HG02970 (cell line): ENCODE measurements around the gene IFITM1.
"Not testable (repeated sequence)": the region's sequence is repeated elsewhere in the genome, so short reads cannot be mapped to it uniquely, and the experiment has no call there.

Experiments used
- ATAC-seq: cut with Tn5 transposase; IDR thresholded peaks from one replicate; pipeline ENCODE4 v1.9.1; 2021; ENCODE audit warnings: mild to moderate bottlenecking, moderate library complexity, moderate number of reproducible peaks; ENCODE audit not compliant: unreplicated experiment, low FRiP score

Gene IFITM1

DNA sequence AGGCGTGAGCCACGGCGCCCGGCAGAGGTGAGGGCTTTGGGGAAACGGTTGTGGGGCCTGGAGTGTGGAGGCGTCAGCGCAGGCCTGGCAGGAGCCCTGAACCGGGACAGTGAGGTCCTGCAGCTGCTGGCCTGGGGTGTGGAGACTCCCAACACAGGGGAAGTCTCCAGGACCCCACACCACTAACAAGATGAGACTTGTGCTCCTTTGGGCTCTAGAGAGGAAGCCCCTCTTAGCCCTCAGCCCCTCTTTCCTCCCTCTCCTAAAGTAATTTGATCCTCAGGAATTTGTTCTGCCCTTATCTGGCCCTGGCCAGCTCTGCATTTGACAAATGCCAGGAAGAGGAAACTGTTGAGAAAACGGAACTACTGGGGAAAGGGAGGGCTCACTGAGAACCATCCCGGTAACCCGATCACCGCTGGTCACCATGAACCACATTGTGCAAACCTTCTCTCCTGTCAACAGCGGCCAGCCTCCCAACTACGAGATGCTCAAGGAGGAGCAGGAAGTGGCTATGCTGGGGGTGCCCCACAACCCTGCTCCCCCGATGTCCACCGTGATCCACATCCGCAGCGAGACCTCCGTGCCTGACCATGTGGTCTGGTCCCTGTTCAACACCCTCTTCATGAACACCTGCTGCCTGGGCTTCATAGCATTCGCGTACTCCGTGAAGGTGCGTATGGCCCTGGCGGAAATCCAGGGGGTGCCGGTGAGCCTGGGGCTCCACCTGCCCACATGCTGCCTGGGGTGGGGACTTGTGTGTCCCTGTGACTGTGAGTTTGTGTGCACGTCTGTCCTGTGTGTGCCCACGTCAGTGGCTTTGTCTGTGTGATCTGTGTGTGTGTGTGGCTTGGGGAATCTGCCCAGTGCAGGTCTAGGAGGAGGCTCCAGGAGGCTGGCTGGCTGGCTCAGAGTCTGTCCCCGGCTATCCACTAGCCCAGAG is 5.8 kb upstream of the IFITM1 start, which contains the start of gene IFITM2:
Gene IFITM2, plus strand, starts transcription at position 51 of the 943 bp plus-strand sequence. Its CDS starts 377 bp downstream, at position 428.
- ATAC-seq: not testable (repeated sequence)

DNA sequence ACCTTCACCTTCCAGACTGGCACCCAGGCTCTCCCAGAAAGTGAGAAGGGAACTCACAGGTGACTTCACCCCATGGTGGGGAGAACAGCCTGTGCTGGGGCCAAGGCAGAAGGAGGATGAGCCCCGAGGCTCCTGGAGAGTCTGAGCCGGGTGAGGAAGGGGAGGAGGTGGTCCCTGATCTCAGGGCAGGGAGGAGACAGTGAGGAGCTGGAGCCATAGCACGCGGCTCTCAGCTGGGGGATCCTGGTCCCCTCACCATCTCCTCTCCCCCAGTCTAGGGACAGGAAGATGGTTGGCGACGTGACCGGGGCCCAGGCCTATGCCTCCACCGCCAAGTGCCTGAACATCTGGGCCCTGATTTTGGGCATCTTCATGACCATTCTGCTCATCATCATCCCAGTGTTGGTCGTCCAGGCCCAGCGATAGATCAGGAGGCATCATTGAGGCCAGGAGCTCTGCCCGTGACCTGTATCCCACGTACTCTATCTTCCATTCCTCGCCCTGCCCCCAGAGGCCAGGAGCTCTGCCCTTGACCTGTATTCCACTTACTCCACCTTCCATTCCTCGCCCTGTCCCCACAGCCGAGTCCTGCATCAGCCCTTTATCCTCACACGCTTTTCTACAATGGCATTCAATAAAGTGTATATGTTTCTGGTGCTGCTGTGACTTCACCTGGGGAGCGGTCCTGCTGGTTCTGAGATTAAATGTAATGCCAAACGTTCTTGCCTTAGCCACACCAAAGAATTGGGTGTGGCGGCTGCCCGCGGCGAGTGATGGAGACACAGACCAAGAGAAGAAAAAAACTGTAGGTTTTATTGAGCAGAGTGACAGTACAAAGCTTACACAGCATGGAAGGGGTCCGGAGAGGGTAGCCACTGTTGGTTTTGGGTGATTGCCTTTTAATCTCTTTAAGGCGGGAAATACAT is 4.8 kb upstream of the IFITM1 start:
- ATAC-seq: not testable (repeated sequence)

DNA sequence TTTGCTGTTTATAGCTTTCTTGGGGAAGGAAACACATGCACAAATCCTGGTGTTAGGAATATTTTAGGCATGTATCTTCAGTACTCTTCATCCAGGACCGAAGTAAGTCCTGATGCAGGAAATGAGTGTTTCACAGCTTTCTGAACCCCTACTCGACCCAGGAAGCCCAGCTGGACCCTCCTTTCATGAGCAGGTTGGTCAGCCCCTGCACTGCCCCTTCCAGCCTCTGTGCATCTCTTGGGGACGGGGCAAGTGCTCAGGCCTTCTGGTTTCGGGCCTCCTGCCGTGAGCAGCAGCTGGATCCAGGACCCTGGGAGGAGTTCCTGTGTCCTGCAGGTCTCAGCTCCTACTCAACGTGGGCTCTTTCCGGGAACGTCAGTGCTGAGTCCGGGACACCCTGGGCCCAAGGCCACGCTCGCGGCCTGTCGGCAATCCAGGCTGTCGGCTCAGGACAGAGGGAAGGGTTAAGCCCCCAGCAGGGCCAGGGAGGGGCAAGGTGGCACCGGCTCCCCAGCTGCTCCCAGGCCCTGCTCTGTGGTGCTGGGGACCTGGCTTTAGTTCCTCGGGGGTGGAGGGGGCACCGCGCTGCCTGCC is 3.8 kb upstream of the IFITM1 start:
- ATAC-seq: not testable (repeated sequence)

DNA sequence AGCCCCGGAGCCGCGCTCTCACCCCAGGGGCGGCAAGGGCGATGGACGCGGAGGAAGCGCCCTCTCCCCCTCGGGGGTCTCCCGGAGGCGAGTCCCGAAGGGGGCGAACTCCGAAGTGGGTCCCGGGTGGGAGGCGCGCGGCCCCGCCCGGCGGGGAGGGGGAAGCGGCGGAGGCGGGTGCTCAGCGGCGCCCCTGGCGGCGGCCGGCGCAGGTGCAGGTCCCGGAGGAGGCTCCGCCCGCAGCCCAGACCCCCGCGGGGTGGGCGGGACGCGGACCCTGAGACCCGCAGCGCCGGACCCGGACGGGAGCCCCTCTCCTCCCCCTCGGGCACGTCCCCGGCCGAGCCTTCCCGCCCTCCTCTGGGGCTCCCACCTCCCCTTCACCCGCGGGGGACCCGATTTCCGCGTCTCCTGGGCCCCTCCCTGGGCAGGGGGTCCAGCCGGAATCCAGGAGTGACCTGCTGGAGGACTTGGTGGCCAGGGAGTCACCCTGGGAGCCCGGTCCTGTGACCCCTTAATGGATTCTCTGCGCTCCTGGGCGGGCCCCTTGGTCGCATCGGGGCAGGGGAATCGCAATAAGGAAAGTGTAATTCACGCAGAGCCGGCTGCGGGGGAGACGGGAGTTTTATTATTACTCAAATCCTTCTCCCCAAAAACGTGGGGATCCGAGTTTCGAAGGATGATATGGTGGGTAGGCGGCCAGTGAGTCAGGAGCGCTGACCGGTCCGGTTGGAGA is 2.7 kb upstream of the IFITM1 start:
- ATAC-seq: peak; percentile 48

DNA sequence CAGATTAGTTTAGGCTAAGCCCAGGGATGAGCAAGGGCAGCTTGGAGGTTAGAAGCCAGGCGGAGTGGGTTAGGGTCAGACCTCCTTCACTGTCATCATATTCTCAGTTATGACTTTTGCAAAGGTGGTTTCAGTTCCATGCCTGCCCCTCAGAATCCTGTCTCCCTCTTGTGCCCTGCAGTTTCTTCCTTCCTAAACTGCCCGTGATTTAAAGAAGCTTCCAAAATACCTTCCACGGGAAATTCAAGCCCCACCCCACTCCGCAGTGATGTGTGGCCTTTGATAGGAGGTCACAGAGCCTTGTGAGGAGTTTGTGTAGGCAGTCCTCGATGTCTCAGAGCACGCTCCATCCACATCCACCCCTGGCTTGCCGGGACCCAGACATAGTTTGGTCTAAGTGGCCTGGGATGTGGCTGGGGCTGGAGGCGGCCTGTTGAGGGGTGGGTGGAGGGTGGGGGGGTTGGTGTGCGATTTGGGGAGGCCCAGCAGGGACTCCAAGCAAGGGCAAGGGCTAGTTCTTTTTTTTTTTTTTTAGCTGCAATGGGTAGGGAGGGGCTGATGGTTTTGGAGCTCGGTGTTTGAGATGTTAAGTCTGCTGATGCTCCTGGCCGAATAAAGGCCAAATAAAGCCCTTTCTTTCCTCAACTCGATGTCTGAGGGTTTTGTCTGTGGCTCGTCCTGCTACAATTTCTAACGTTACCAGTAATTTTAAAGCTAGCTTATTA is 1.6 kb upstream of the IFITM1 start:
- no peak for ATAC-seq

DNA sequence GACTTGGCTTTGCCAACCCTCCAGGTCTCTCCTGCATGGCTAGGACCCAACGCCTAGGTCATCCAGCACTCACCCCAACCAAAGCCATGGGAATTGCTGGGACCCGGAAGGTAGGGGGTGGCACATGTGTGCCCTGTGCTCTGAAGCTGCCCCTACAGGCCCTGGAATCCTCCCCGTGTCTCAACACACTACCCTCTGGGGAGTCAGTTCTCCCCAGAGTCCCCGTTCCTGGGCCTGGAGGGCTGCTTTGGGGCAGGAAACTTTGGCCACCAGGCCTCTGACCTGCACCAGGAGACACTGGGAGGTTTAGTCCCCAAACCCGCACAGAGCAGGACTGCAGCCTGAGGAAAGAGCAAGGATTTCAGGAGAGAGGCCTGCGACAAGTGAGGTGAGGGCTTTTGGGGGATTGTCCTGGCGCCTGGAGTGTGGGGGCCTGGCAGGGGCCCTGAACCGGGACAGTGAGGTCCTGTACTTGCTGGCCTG is 495 bp upstream of the IFITM1 start:
- no peak for ATAC-seq

DNA sequence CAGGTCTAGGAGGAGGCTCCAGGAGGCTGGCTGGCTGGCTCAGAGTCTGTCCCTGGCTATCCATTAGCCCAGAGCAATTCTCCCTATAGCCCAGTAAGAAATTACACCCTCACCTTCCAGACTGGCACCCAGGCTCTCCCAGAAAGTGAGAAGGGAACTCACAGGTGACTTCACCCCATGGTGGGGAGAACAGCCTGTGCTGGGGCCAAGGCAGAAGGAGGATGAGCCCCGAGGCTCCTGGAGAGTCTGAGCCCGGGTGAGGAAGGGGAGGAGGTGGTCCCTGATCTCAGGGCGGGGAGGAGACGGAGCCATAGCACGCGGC is 675 bp downstream of the IFITM1 start:
- not testable (repeated sequence) for ATAC-seq

DNA sequence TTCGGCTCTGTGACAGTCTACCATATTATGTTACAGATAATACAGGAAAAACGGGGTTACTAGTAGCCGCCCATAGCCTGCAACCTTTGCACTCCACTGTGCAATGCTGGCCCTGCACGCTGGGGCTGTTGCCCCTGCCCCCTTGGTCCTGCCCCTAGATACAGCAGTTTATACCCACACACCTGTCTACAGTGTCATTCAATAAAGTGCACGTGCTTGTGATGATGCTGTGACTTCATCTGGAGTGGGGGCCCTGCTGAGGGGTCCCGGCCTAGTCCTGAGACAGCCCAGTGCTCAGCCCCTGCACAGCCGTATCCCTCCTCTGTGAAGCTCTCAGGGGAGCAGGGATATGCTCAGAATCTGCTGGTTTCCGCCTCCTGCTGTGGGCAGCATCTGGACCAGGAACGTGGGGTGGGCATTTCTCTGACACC is 1.2 kb downstream of the IFITM1 start:
- ATAC-seq: no peak

DNA sequence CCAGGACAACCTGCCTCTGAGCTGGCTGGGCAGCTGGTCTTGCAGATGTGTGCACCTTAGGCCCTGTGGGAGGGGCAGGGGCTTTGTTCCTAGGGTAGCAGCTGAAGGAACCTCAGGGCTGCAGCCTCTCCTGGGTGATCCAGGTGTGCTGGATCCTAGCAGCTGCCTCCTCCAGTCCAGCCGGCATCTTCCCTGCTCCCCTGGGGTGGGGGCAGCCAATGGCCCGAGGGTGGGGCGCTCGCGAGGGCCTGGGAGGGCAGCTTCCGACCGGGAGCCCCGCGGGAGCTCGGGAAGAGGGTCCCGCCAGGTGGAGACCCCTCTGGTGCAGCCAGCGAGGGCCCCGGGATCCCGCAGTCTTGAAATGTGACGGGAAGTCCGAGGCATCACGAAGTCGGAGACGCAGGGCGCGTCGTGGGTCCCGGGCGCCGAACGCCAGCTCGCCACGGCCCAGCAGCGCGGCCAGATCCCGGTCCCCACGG is 1.7 kb downstream of the IFITM1 start:
- ATAC-seq: no peak

DNA sequence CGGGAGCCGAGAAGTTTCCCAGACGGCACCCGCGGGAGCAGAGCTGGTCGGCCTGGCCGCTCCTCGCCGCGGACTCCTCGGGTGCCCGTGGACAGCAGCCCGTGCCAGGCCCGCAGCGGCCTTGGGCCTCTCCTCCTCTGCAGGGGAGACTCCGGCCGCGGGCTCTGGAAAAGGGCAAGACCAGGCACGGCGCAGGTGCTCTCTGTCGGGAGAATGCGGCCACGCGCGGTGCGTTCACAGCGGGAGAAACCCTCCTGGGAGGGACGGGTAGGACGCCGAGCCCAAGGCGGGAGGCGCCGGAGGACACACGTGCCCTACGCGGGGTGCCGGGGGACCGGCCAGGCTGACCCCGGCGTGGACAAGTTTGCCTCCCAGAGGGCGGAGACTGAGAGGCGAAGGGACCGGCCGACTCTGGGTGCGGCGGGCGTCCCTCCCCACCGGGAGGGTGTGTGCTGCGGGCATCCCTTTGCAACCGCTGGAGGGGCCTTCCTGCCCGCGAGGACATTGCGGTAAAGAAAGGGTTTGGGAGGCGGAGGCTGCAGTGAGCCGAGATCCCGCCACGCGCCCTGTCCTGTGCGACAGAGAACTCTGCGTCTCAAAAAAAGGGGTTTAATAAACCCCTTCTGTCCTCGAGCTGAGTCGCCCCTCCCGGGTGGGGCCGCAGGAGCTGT is 2.3 kb downstream of the IFITM1 start:
- ATAC-seq: no peak

DNA sequence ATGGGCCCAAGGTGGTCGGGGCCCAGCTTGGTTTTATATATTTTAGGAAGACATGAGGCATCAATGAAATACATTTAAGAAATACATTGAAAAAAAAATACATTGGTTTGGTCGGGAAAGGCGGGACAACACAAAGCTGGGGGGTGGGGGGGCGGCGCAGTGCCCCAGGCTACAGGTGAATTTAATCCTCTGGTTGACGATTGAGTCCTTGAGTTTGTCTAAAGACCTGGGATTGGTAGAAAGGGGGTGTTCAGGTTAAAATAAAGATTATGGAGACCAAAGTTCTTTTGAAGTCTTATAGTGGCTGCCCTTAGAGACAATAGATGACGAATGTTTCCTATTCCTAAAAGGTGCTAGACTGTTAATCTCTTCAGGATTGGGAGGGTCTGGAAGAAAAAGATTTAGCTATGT is 3.1 kb downstream of the IFITM1 start:
- ATAC-seq: no peak

DNA sequence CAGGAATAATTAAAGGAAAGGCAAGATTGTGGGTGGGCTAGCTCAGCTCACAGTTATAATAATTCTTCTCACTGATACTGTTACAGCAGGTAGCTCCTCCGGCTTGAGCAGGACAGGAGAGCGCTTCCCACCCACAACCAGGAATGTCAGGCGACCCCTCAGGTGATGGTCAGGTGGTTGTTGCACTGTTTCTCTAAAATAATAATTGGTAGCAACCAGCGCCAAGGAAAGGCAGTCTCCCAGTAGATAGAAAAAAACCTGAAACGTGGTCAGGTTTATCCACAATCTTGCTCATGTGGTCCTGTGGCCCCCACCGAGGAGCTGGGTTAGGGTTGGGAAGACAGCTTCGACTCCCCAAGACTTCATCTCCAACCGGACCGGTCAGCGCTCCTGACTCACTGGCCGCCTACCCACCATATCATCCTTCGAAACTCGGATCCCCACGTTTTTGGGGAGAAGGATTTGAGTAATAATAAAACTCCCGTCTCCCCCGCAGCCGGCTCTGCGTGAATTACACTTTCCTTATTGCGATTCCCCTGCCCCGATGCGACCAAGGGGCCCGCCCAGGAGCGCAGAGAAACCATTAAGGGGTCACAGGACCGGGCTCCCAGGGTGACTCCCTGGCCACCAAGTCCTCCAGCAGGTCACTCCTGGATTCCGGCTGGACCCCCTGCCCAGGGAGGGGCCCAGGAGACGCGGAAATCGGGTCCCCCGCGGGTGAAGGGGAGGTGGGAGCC is 4.0 kb downstream of the IFITM1 start:
- ATAC-seq: peak; percentile 7

DNA sequence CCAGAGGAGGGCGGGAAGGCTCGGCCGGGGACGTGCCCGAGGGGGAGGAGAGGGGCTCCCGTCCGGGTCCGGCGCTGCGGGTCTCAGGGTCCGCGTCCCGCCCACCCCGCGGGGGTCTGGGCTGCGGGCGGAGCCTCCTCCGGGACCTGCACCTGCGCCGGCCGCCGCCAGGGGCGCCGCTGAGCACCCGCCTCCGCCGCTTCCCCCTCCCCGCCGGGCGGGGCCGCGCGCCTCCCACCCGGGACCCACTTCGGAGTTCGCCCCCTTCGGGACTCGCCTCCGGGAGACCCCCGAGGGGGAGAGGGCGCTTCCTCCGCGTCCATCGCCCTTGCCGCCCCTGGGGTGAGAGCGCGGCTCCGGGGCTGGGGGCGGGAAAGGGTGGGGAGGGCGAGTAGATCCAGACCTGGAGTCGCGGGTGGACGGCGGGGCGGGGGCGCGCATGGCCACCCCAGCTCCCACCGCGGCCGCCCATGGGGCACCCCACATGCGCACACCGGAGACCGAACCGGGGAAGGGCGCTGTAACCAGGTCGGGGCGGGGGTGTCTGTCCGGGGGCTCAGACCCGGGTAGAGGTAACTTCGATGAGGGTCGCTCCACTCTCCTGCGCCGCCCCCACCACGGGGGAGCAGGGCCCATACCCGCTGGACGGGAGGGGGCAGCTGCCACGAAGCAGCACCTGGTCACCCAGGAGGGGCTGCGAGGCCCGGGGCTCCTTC is 4.7 kb downstream of the IFITM1 start:
- peak; percentile 45 for ATAC-seq

DNA sequence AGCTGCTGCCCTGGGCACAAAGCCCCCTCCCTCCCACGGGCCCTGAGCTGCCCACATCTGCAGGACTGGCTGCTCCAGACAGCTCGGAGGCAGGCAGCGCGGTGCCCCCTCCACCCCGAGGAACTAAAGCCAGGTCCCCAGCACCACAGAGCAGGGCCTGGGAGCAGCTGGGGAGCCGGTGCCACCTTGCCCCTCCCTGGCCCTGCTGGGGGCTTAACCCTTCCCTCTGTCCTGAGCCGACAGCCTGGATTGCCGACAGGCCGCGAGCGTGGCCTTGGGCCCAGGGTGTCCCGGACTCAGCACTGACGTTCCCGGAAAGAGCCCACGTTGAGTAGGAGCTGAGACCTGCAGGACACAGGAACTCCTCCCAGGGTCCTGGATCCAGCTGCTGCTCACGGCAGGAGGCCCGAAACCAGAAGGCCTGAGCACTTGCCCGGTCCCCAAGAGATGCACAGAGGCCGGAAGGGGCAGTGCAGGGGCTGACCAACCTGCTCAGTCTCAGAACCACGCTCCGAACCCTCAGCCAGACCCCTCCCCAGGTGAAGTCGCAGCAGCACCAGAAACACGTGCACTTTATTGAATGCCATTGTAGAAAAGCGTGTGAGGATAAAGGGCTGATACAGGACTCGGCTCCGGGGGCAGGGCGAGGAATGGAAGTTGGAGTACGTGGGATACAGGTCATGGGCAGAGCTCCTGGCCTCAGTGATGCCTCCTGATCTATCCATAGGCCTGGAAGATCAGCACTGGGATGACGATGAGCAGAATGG is 5.5 kb downstream of the IFITM1 start:
- peak; percentile 4 for ATAC-seq

DNA sequence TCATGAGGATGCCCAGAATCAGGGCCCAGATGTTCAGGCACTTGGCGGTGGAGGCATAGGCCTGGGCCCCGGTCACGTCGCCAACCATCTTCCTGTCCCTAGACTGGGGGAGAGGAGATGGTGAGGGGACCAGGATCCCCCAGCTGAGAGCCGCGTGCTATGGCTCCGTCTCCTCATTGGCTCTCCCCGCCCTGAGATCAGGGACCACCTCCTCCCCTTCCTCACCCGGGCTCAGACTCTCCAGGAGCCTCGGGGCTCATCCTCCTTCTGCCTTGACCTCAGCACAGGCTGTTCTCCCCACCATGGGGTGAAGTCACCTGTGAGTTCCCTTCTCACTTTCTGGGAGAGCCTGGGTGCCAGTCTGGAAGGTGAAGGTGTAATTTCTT is 6.0 kb downstream of the IFITM1 start:
- ATAC-seq: not testable (repeated sequence)

DNA sequence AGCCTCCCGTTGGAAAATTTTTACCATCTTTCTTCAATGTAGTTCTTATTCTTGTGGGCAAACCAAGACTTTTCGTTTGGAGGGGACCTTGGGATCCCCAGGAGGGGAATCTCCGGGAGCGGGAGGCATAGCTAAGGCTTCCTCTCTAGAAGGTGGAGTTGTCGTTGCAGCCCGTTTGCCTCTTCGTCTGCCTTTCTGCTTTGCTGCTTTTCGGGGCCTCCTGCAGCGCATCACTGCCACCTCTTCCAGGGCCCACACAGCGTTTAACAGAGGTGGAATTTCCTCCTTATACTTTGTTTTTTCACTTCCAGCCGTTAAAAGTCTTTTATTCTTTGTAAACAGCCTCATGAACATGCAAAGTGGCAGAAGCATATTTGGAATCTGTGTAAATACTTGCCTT is 10.3 kb downstream of the IFITM1 start:
- ATAC-seq: no peak
